Measurements from ENCODE around the gene XRCC3.

DNA sequence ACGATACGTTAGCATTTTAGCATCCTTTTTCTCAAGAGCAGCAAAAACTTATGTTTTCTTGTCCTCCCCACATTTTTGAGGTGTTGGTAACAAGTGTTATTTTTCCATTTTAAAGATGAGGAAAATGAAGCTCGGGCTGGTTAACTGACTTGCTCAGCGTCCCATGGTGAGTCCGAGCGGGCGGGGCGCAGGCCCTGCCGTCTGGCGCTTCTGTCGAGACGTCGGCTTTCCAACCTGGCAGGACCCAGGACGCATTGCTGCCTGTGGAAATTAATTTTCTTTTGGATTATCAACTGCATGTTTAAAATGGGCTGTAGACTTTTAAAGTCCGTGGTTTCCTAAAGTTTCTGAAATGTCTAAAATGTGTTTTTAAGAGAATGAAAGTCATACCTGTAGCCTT is 30.4 kb downstream of the XRCC3 start:
- no peak for TF ChIP-seq CTCF (IDR thresholded peaks at IDR 0.05)
- no peak for TF ChIP-seq POLR2A (IDR thresholded peaks at IDR 0.05)
- no peak for TF ChIP-seq EP300 (IDR thresholded peaks at IDR 0.05)
